ENCODE results near the gene ST6GALNAC2. TPM values are rescaled to one million over a fixed set of nuclear protein-coding genes. Genes with fewer than 3 reads are reported as not detected.

Gene ST6GALNAC2
- total and polyA plus RNA-seq, 5 experiments from 2014 or later, result 0.44 to 1.1 TPM; not detected in 3

GRCh38 chr17:76558198-76559095 is 27.2 kb downstream of the ST6GALNAC2 start:
- POLR2A ChIA-PET, result interaction anchor here (0.7 to 3.8 kb wide), 20 partner anchors 8 to 179 kb away, joined by 3 to 26 read pairs (median 8); partner anchors contain the start of genes CYGB, MFSD11, PRCD and RHBDF2
- Mint-ChIP-seq H3K27me3 (no peaks in the 10 kb centered on the region), H3K9me3 (no peaks in the 10 kb centered on the region), H3K4me1 (peaks cover 29 to 78% (median 73%) of the 10 kb centered on the region in 4 donors), H3K4me3 (peak overlapping the region; percentile 97 to 99 (median 98)), H3K27ac (peak overlapping the region; percentile 94 to 100 (median 99)), H3K36me3 (peaks cover 0 to 39% (median 5%) of the 10 kb centered on the region in 3 donors)
- DNase-seq (no peak), ATAC-seq (no peak)

GRCh38 chr17:76557368-76558197 is 28.1 kb downstream of the ST6GALNAC2 start:
- H3K36me3 Mint-ChIP-seq, result peaks cover 0 to 30% (median 5%) of the 10 kb centered on the region in 3 donors
- H3K27ac Mint-ChIP-seq, result peak overlapping the region; percentile 94 to 100 (median 99)
- peak; percentile 83 to 97 (median 94) for DNase-seq
- H3K4me3 Mint-ChIP-seq, result peak overlapping the region; percentile 97 to 99 (median 98)
- H3K4me1 Mint-ChIP-seq, result peaks cover 26 to 72% (median 66%) of the 10 kb centered on the region in 4 donors
- peak; percentile 85 to 87 for ATAC-seq
- H3K9me3 Mint-ChIP-seq, result no peaks in the 10 kb centered on the region
- no peaks in the 10 kb centered on the region for H3K27me3 Mint-ChIP-seq
- POLR2A ChIA-PET, result interaction anchor here (0.7 to 3.8 kb wide), 27 partner anchors 9 to 541 kb away, joined by 3 to 26 read pairs (median 5); partner anchors contain the start of genes CYGB, MFSD11, PRCD and RHBDF2

- ATAC-seq (peak; percentile 37 to 46), DNase-seq (peak in 4 of 10 donors; percentile 25 to 55 (median 43))
- H3K36me3 Mint-ChIP-seq, result peaks cover 0 to 25% (median 4%) of the 10 kb centered on the region in 3 donors
- H3K4me1 Mint-ChIP-seq, result peaks cover 26 to 69% (median 63%) of the 10 kb centered on the region in 4 donors
- no peaks in the 10 kb centered on the region for H3K9me3 Mint-ChIP-seq
- H3K27ac Mint-ChIP-seq, result peak overlapping the region; percentile 94 to 100 (median 99)
- POLR2A ChIA-PET, result interaction anchor here (0.6 to 3.8 kb wide), 23 partner anchors 9 to 540 kb away, joined by 3 to 26 read pairs (median 5); partner anchors contain the start of genes CYGB, MFSD11, PRCD and RHBDF2
- H3K27me3 Mint-ChIP-seq, result no peaks in the 10 kb centered on the region
- peak overlapping the region; percentile 97 to 99 (median 98) for H3K4me3 Mint-ChIP-seq
These were observed 28.8 kb downstream of the ST6GALNAC2 start for GRCh38 chr17:76556765-76557367.

GRCh38 chr17:76554131-76554530 is 31.5 kb downstream of the ST6GALNAC2 start:
- peak overlapping the region in 1 of 10 donors; percentile 45 for H3K27ac Mint-ChIP-seq
- DNase-seq, result no peak
- peaks cover 21 to 46% (median 41%) of the 10 kb centered on the region in 4 donors for H3K4me1 Mint-ChIP-seq

GRCh38 chr17:76553178-76553908 is 32.3 kb downstream of the ST6GALNAC2 start:
- peak in 1 of 10 donors; percentile 28 for DNase-seq
- peak overlapping the region in 2 of 10 donors; percentile 33 to 49 for H3K27ac Mint-ChIP-seq
- H3K4me1 Mint-ChIP-seq, result peaks cover 17 to 38% (median 33%) of the 10 kb centered on the region in 4 donors
- POLR2A ChIA-PET, result interaction anchor here (1.1 to 1.7 kb wide), 2 partner anchors 25 to 126 kb away, joined by 3 to 6 read pairs; no protein-coding TSS in a partner anchor
- H3K9me3 Mint-ChIP-seq, result no peaks in the 10 kb centered on the region
- H3K36me3 Mint-ChIP-seq, result peaks cover 0 to 3% (median 0%) of the 10 kb centered on the region in 3 donors
- H3K27me3 Mint-ChIP-seq, result no peaks in the 10 kb centered on the region
- no peak overlapping the region for H3K4me3 Mint-ChIP-seq
- no peak for ATAC-seq

More at GRCh38 chr17:76554131-76554530, 31.5 kb downstream of the ST6GALNAC2 start:
- ATAC-seq, result no peak
- POLR2A ChIA-PET, result interaction anchor here (1.1 to 1.7 kb wide), 2 partner anchors 26 to 125 kb away, joined by 3 to 6 read pairs; no protein-coding TSS in a partner anchor
- Mint-ChIP-seq H3K9me3 (no peaks in the 10 kb centered on the region), H3K27me3 (no peaks in the 10 kb centered on the region), H3K36me3 (peaks cover 0 to 3% (median 0%) of the 10 kb centered on the region in 3 donors), H3K4me3 (no peak overlapping the region)

GRCh38 chr17:76551685-76552084 is 34.0 kb downstream of the ST6GALNAC2 start:
- DNase-seq, result no peak
- H3K4me3 Mint-ChIP-seq, result no peak overlapping the region
- H3K27me3 Mint-ChIP-seq, result no peaks in the 10 kb centered on the region
- no peak for ATAC-seq
- no peaks in the 10 kb centered on the region for H3K9me3 Mint-ChIP-seq
- peaks cover 4 to 23% (median 17%) of the 10 kb centered on the region in 4 donors for H3K4me1 Mint-ChIP-seq
- H3K36me3 Mint-ChIP-seq, result no peaks in the 10 kb centered on the region
- peak overlapping the region in 1 of 10 donors; percentile 6 for H3K27ac Mint-ChIP-seq
- POLR2A ChIA-PET, result interaction anchor here (0.5 to 1.3 kb wide), 4 partner anchors 28 to 623 kb away, joined by 3 to 5 read pairs (median 4); no protein-coding TSS in a partner anchor

- ATAC-seq (no peak), DNase-seq (peak in 1 of 10 donors; percentile 8)
- H3K4me1 Mint-ChIP-seq, result peaks cover 4 to 19% (median 12%) of the 10 kb centered on the region in 4 donors
- peak overlapping the region in 2 of 10 donors; percentile 3 to 15 for H3K27ac Mint-ChIP-seq
- POLR2A ChIA-PET, result interaction anchor here (0.5 to 1.3 kb wide), 3 partner anchors 28 to 622 kb away, joined by 3 to 5 read pairs (median 4); no protein-coding TSS in a partner anchor
- H3K36me3 Mint-ChIP-seq, result no peaks in the 10 kb centered on the region
- H3K4me3 Mint-ChIP-seq, result no peak overlapping the region
- no peaks in the 10 kb centered on the region for H3K9me3 Mint-ChIP-seq
- no peaks in the 10 kb centered on the region for H3K27me3 Mint-ChIP-seq
These were observed 34.7 kb downstream of the ST6GALNAC2 start for GRCh38 chr17:76550712-76551615.

GRCh38 chr17:76549539-76549938 is 36.1 kb downstream of the ST6GALNAC2 start:
- Mint-ChIP-seq H3K27ac (peak overlapping the region in 1 of 10 donors; percentile 22), H3K9me3 (no peaks in the 10 kb centered on the region)
- ATAC-seq, result no peak

GRCh38 chr17:76549215-76549518 is 36.5 kb downstream of the ST6GALNAC2 start:
- Mint-ChIP-seq H3K9me3 (no peaks in the 10 kb centered on the region), H3K4me3 (no peak overlapping the region), H3K4me1 (peaks cover under 1 to 12% (median 5%) of the 10 kb centered on the region in 4 donors), H3K36me3 (no peaks in the 10 kb centered on the region), H3K27ac (no peak overlapping the region), H3K27me3 (no peaks in the 10 kb centered on the region)
- POLR2A ChIA-PET, result no interaction called here
- ATAC-seq, result no peak
- DNase-seq, result peak in 1 of 10 donors; percentile 21

More at GRCh38 chr17:76549539-76549938, 36.1 kb downstream of the ST6GALNAC2 start:
- peaks cover 2 to 10% (median 5%) of the 10 kb centered on the region in 4 donors for H3K4me1 Mint-ChIP-seq
- POLR2A ChIA-PET, result no interaction called here
- H3K4me3 Mint-ChIP-seq, result no peak overlapping the region
- no peaks in the 10 kb centered on the region for H3K36me3 Mint-ChIP-seq
- H3K27me3 Mint-ChIP-seq, result no peaks in the 10 kb centered on the region
- no peak for DNase-seq

- Mint-ChIP-seq H3K4me1 (peaks cover 5 to 15% (median 11%) of the 10 kb centered on the region in 4 donors), H3K27me3 (peaks cover 0 to 1% (median 0%) of the 10 kb centered on the region in 5 donors), H3K27ac (no peak overlapping the region), H3K9me3 (no peaks in the 10 kb centered on the region), H3K4me3 (no peak overlapping the region), H3K36me3 (no peaks in the 10 kb centered on the region)
- no peak for ATAC-seq
- POLR2A ChIA-PET, result no interaction called here
- peak in 1 of 10 donors; percentile 32 for DNase-seq
These were observed 37.1 kb downstream of the ST6GALNAC2 start for GRCh38 chr17:76548378-76549214.
